Gastroesophageal sphincter (tissue), 4 donors: ENCODE measurements around the gene OR2B6. TPM values are rescaled to one million over a fixed set of nuclear protein-coding genes. Genes with fewer than 3 reads are reported as not detected.
"Not testable (repeated sequence)": the region's sequence is repeated elsewhere in the genome, so short reads cannot be mapped to it uniquely, and the experiment has no call there.

ENCODE experiments used
- ATAC-seq: fragments of 150-250 bp; one replicate; pipeline ENCODE4 v1.9.1; 2016; ENCODE audit warnings: mild to moderate bottlenecking, moderate library complexity
- H3K27ac ChIP-seq, 4 donors: fragments of 200-600 bp; sonication (generic) in 3 of 4; 1 replicate in 3 of 4; 2 replicates in 1 of 4; pipeline ENCODE4 v1.5.1; 2016 to 2019
- H3K27me3 ChIP-seq: fragments of 200-600 bp; sonication (generic); one replicate; pipeline ENCODE4 v1.5.1; 2019
- H3K36me3 ChIP-seq, 2 donors: fragments of 200-600 bp; sonication (generic); one replicate each; pipeline ENCODE4 v1.5.1; 2019; ENCODE audit warnings: control low read depth in 1 of 2
- H3K4me1 ChIP-seq, 3 donors: fragments of 200-600 bp; sonication (generic); 1 replicate in 2 of 3; 2 replicates in 1 of 3; pipeline ENCODE4 v1.5.1; 2016 to 2019; ENCODE audit warnings: control low read depth in 2 of 3
- H3K4me3 ChIP-seq, 2 donors: fragments of 200-600 bp; sonication (generic); one replicate each; pipeline ENCODE4 v1.5.1; 2019; ENCODE audit warnings: mild to moderate bottlenecking in 1 of 2, moderate library complexity in 1 of 2
- H3K9me3 ChIP-seq, 3 donors: fragments of 200-600 bp; sonication (generic); one replicate each; pipeline ENCODE4 v1.5.1; 2017 to 2019; ENCODE audit warnings: control low read depth in 2 of 3
- EP300 ChIP-seq: sonication (generic); formaldehyde crosslinking; IDR thresholded peaks from one replicate; pipeline ENCODE4 v1.6.1; 2017; ENCODE audit warnings: antibody characterized with exemption, mild to moderate bottlenecking
- POLR2A ChIP-seq, 2 donors: fragments of 450-650 bp; IDR thresholded peaks; one replicate each; pipeline ENCODE4 v1.6.1; 2017; ENCODE audit warnings: antibody characterized with exemption in 2 of 2, mild to moderate bottlenecking in 2 of 2, moderate library complexity in 1 of 2
- POLR2AphosphoS5 ChIP-seq: sonication (generic); formaldehyde crosslinking; IDR thresholded peaks from one replicate; pipeline ENCODE4 v1.6.1; 2017; ENCODE audit warnings: antibody characterized with exemption
- WGBS, 2 donors: methylation state at CpG; one replicate each; pipeline ENCODE4 v1.1.5; 2018; ENCODE audit warnings: low coverage in 1 of 2; 5-methylcytosine and 5-hydroxymethylcytosine counted together
- total RNA-seq, 4 donors: library from RNA; depleted of rRNA; stranded (reverse); fragments of >200 nt; gene quantifications; one replicate each; pipeline ENCODE4 v1.1.0, GENCODE V29; 2016
- TF ChIP-seq, protein P1 (sequence below), 4 experiments: fragments of 200-600 bp in 2 of 4; fragments of 450-650 bp in 2 of 4; sonication (generic) in 1 of 4; IDR thresholded peaks; one replicate each; pipeline ENCODE4 v1.5.1; 2017 to 2019; ENCODE audit warnings: antibody characterized with exemption in 4 of 4, mild to moderate bottlenecking in 2 of 4, moderate library complexity in 2 of 4

OR2B6 gene
- total RNA-seq, 4 donors from 2014 or later, result not detected

DNA sequence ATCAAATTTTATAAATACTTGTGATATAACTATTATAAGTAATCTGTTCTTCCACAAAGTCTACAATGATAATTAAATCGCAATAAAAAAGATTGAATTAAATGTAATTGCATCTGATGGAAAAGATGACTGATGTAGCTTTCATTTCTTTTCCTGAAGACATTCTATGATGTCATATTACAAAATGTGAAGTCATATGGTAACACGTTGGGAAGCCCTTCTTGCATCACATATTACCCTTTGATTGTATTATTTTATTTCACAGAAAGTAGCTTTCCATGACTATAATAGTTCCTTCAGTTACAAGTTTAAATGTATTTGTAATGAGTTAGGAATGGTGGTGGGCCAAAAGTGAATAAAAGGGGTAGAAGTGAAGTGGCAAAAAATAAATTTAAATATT is 25.8 kb upstream of the OR2B6 start:
- Histone ChIP-seq H3K4me3 (no peak overlapping the region), H3K36me3 (no peaks in the 10 kb centered on the region), H3K27ac (no peak overlapping the region), H3K9me3 (peaks cover 0 to 4% (median 0%) of the 10 kb centered on the region in 3 donors), H3K4me1 (no peaks in the 10 kb centered on the region), H3K27me3 (peaks cover 19% of the 10 kb centered on the region)
- ATAC-seq, result no peak
- TF ChIP-seq EP300 (no peak), POLR2A (IDR thresholded peaks at IDR 0.05) (no peak), POLR2AphosphoS5 (no peak)
- TF ChIP-seq, protein P1, sequence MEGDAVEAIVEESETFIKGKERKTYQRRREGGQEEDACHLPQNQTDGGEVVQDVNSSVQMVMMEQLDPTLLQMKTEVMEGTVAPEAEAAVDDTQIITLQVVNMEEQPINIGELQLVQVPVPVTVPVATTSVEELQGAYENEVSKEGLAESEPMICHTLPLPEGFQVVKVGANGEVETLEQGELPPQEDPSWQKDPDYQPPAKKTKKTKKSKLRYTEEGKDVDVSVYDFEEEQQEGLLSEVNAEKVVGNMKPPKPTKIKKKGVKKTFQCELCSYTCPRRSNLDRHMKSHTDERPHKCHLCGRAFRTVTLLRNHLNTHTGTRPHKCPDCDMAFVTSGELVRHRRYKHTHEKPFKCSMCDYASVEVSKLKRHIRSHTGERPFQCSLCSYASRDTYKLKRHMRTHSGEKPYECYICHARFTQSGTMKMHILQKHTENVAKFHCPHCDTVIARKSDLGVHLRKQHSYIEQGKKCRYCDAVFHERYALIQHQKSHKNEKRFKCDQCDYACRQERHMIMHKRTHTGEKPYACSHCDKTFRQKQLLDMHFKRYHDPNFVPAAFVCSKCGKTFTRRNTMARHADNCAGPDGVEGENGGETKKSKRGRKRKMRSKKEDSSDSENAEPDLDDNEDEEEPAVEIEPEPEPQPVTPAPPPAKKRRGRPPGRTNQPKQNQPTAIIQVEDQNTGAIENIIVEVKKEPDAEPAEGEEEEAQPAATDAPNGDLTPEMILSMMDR (IDR thresholded peaks at IDR 0.05), result no peak
- WGBS, 2 donors, result 74 to 94% methylated on average over 2 of the region's 2 CpGs

DNA sequence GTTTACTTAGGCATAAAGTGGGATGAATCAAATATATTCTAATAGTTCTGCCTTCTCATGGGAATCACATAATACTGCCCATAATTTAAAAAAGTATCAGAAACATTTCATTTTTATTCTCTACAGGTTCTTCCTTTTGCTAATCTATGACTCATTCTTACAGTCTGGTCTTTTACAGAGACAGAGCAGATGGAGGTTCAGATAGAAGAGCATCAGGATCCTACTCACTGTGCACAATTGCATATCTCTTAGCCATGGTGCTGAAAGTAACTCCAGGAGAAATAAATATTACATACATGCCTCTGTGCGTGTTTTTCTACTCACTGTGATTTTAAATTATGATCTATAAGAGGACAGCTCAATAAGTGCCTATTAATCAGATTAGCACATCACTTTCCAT is 16.3 kb upstream of the OR2B6 start:
- no peak overlapping the region for H3K4me3 ChIP-seq
- H3K9me3 ChIP-seq, result no peaks in the 10 kb centered on the region
- 56 to 87% methylated on average over 1 of the region's 1 CpG for WGBS, 2 donors
- no peak for ATAC-seq
- H3K36me3 ChIP-seq, result no peaks in the 10 kb centered on the region
- H3K27me3 ChIP-seq, result peaks cover 21% of the 10 kb centered on the region
- TF ChIP-seq, protein P1 (IDR thresholded peaks at IDR 0.05), result no peak
- TF ChIP-seq POLR2AphosphoS5 (no peak), POLR2A (IDR thresholded peaks at IDR 0.05) (no peak), EP300 (no peak)
- no peaks in the 10 kb centered on the region for H3K4me1 ChIP-seq
- H3K27ac ChIP-seq, result no peak overlapping the region

DNA sequence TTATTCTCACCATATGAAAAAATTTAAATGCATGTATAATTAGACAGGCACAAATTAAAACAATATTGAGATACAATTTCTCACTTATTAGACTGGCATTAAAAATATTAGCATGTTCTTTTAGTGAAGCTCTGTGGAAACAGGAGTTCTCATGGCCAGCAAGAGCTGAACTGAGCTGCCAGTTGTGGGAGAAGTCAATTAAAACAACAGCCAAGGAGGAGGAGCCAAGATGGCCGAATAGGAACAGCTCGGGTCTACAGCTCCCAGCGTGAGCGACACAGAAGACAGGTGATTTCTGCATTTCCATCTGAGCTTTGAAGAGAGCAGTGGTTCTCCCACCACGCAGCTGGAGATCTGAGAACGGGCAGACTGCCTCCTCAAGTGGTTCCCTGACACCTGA is 14.0 kb upstream of the OR2B6 start:
- not testable (repeated sequence) for H3K36me3 ChIP-seq, H3K27ac ChIP-seq, H3K4me1 ChIP-seq, ATAC-seq, H3K4me3 ChIP-seq, H3K9me3 ChIP-seq
- WGBS, 2 donors, result 43 to 60% methylated on average over 1 to 4 of the region's 6 CpGs
- peaks cover 21% of the 10 kb centered on the region for H3K27me3 ChIP-seq

DNA sequence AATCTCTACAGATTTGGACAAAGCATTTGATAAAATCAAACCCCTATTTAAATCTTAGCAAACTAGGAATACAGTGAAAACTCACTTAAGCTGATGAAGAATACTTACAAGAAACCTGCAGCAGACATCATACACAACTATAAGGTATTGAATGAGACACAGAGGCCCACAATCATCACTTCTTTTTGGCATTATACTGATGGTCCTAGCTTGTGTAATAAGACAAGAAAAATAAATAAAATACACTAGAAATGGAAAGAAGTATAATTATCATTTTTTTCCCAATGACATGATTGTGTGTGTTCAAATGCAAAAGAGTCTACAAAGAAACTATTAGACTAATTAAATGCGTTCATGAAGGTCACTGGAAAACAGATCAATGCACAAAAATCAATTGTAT is 8.8 kb upstream of the OR2B6 start:
- no peaks in the 10 kb centered on the region for H3K36me3 ChIP-seq
- no peak overlapping the region for H3K4me3 ChIP-seq
- no peaks in the 10 kb centered on the region for H3K4me1 ChIP-seq
- H3K27me3 ChIP-seq, result peaks cover 16% of the 10 kb centered on the region
- H3K27ac ChIP-seq, result no peak overlapping the region
- 68 to 86% methylated on average over 1 of the region's 1 CpG for WGBS, 2 donors
- H3K9me3 ChIP-seq, result no peaks in the 10 kb centered on the region
- ATAC-seq, result no peak
- TF ChIP-seq POLR2A (IDR thresholded peaks at IDR 0.05) (no peak), POLR2AphosphoS5 (no peak), EP300 (no peak)
- TF ChIP-seq, protein P1 (IDR thresholded peaks at IDR 0.05), result no peak

DNA sequence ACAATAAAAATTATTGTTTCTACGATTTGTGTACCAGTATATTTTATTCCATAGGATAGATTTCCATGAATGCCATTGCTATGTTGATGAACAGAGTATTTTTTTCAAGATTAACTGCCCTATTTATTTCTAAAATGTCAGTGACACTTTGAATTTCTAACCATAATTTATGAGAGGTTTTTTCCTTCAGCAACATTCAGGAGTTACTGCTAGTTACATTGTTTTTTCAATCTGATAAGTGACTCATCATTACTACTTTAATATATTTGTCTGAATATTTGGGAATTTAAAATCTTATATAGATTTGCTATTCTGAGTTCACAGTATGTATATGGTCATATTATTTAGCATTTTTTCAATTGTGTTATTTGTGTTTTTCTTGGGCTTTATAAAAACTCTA is 6.0 kb upstream of the OR2B6 start:
- H3K36me3 ChIP-seq, result no peaks in the 10 kb centered on the region
- no peak for ATAC-seq
- no peaks in the 10 kb centered on the region for H3K9me3 ChIP-seq
- H3K4me1 ChIP-seq, result no peaks in the 10 kb centered on the region
- peaks cover 27% of the 10 kb centered on the region for H3K27me3 ChIP-seq
- WGBS, 2 donors, result 50 to 60% methylated on average over 1 of the region's 1 CpG
- no peak overlapping the region for H3K4me3 ChIP-seq
- TF ChIP-seq, protein P1 (IDR thresholded peaks at IDR 0.05), result no peak
- TF ChIP-seq EP300, result no peak
- TF ChIP-seq POLR2A (IDR thresholded peaks at IDR 0.05), result no peak
- no peak for TF ChIP-seq POLR2AphosphoS5
- no peak overlapping the region for H3K27ac ChIP-seq

DNA sequence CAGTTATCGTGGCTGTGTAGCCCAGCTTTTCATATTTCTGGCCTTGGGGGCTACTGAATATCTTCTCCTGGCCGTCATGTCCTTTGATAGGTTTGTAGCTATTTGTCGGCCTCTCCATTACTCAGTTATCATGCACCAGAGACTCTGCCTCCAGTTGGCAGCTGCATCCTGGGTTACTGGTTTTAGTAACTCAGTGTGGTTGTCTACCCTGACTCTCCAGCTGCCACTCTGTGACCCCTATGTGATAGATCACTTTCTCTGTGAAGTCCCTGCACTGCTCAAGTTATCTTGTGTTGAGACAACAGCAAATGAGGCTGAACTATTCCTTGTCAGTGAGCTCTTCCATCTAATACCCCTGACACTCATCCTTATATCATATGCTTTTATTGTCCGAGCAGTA is 475 bp downstream of the OR2B6 start:
- Histone ChIP-seq H3K27ac (no peak overlapping the region), H3K36me3 (no peaks in the 10 kb centered on the region), H3K4me1 (no peaks in the 10 kb centered on the region), H3K4me3 (no peak overlapping the region), H3K9me3 (no peaks in the 10 kb centered on the region), H3K27me3 (peaks cover 22% of the 10 kb centered on the region)
- no peak for TF ChIP-seq EP300
- TF ChIP-seq, protein P1 (IDR thresholded peaks at IDR 0.05), result no peak
- no peak for TF ChIP-seq POLR2AphosphoS5
- no peak for TF ChIP-seq POLR2A (IDR thresholded peaks at IDR 0.05)
- ATAC-seq, result no peak
- 25 to 60% methylated on average over 4 of the region's 4 CpGs for WGBS, 2 donors
